ENCODE data around the gene FLRT1.

Gene FLRT1

DNA sequence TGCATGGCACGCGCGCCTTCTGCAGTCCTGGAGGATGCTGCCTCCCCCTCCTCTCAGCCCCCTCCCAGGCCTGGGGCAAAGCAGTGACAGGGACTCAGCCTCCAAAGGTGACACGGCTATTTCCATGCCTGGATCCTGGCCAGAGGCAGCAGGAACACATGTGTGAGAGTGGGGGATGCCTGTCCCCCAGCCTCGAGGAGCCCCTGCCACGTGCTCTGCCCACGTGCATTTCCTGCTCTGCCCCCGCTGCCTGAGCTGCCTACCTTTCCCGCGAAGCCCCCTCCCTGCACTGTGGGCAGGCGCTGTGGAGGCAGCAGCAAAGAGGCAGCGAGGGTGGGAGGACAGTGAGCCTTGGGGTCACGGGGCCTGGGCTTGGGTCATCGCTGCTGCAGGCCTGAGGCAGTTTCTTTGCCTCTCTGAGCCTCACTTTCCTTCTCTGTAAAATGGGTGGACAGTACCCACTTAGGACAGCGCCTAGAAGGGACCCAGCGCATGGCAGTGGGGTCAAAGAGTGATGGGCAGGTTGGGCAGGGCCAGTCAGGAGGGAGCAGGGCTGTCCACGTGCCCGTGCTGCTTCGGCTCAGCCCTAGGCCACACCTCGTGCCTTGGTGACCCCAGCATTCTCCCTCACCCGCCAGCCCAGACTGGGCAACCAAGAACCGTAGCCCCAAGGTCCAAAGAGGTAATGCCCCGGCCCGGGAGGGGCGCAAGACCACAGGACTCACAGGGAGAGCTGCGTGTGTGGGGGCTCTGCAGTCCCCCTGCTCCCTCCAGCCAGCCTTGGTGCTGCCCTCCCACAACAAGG lies 48.6 kb downstream of the FLRT1 start:
- in situ Hi-C loops (cut with MboI; ENCODE audit: low sequenced_read_pairs), result no loop called here

DNA sequence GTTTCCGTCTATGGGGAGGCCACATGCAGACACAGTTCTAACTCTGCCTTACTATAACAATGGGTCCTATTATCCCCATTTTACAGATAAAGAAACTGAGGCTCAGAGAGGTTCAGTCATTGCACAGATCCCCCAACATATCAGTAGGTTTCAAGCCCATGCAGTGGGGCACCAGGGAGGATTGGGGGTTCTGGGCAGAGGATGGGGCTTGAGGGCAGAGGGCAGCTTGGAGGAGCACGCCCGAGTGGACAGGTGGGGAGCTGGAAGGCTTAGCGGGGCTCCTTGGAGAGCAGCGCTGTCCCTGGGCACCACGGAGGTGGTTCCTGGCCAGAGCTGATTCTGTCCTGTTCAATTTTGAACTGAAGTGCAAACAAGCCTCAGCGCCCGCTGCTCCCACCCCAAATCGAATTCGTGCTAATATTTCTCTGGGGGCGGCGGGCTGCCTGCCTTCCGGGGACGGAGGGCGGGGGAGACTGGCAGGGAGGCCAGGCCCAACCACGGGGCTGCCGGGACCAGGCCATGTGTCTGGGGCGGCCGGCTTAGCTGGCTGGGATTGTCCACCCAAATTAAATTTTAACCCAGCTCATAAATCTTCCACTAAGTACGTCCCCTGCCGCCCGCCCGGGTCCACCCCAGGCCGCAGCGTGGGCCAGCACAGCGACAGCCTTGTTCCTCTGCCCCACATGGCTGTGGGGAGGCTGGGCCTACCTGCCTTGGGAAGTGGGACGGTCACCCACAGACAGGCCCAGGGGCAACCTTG lies 49.4 kb downstream of the FLRT1 start:
- in situ Hi-C loops (cut with MboI; ENCODE audit: low sequenced_read_pairs), result no loop called here
